UCSD-AML1 (cell line): ENCODE data around the gene UGT2A1.

Source experiments
- DNase-seq: peaks from one replicate; lab custom pipeline; 2025; ENCODE audit not compliant: unreplicated experiment; lab: John Stamatoyannopoulos, UW

UGT2A1 gene

GRCh38 chr4:69591364-69591763 lies 61.7 kb downstream of the UGT2A1 start:
- DNase-seq = no peak

GRCh38 chr4:69589884-69590283 lies 63.2 kb downstream of the UGT2A1 start:
- DNase-seq = no peak

GRCh38 chr4:69584135-69584534 lies 68.9 kb downstream of the UGT2A1 start:
- DNase-seq = no peak

GRCh38 chr4:69583543-69583942 lies 69.5 kb downstream of the UGT2A1 start:
- no peak for DNase-seq

- DNase-seq = no peak
These were observed 75.8 kb downstream of the UGT2A1 start for GRCh38 chr4:69577245-69577644.

- no peak for DNase-seq
These were observed 76.7 kb downstream of the UGT2A1 start for GRCh38 chr4:69576251-69576877.

DNA sequence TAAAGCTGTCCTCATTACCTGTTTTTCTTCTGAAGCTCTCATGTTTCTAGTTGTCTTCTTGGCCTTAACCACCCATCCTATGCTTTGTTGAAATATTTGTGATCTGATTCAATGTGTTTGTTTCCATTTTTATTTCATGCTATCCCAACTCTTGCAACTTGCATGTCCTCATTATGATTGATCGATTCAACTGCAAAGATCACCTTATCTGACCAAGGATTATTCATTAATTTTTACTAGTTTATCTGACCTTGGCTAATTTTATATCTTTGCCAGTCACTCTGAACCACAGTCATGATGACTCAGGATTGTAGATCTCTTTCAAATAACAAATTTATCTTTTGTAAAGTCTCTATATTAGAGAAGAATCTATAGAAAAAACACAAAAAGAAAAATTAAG lies 84.3 kb downstream of the UGT2A1 start:
- DNase-seq = no peak

GRCh38 chr4:69563424-69563823 lies 89.6 kb downstream of the UGT2A1 start:
- DNase-seq = no peak

GRCh38 chr4:69549651-69550050 lies 103.4 kb downstream of the UGT2A1 start:
- DNase-seq = no peak

DNA sequence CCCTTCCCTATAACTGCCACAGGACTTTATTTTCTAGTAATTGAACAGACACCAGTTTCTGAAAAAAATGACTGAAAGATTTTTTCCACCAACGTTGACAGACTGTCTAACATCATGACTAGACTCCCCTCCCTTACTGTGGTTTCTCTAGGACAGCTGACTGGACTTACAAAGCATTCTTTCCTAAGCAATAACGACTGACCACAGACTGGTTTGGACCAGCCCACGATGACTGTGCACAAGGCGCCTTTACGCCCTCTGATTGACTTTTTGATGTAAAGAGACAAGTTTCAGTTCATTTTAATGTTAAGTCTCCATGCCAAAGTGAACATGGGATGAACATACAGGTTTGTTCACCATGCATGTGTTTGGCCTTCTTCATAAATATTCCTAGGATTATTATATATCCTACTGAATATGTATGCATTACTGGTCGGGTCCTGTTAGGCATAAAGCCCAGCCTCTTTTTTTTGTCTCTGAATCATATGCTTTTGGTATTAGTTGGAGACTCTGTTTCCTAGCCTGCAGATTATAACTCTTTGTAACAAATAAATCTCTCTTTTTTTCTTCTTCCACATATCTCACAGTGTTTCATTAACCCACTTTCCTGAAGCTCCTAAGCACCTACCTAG lies 106.8 kb downstream of the UGT2A1 start:
- DNase-seq = peak; percentile 7
